GM19468 (cell line): Measurements from ENCODE around the gene ADCY5.
"Not testable (repeated sequence)": the region's sequence is repeated elsewhere in the genome, so short reads cannot be mapped to it uniquely, and the experiment has no call there.

Source experiments
- ATAC-seq: cut with Tn5 transposase; IDR thresholded peaks from one replicate; pipeline ENCODE4 v1.9.1; 2021; ENCODE audit warnings: mild to moderate bottlenecking, moderate library complexity, moderate number of reproducible peaks; ENCODE audit not compliant: unreplicated experiment; ENCODE audit errors: extremely low read depth

ADCY5 gene

GRCh38 chr3:123239756-123240155, 209.1 kb downstream of the ADCY5 start:
- ATAC-seq = no peak

- not testable (repeated sequence) for ATAC-seq
Observed at GRCh38 chr3:123239186-123239585, 209.7 kb downstream of the ADCY5 start.

DNA sequence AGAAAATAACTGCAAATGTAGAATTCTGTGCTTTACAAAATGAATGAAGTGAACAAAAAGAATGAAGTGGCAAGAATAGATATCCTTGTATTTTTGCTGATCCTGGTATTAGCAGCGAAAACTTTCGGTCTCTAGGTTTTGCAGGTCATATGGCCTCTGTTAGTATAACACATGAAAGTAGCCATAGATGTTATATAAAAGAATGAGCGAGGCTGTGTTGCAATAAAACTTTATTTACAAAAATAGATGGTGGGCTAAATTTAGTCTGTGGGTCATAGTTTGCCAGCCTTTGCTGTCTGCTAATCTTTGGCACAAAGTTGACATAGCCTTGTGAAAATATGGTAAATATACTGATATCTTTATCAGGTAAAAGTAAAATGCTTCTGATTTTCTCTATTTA, 212.0 kb downstream of the ADCY5 start:
- no peak for ATAC-seq
